HepG2 (cell line): ENCODE measurements around the gene PLCG1. TPM values are rescaled to one million over a fixed set of nuclear protein-coding genes. Genes with fewer than 3 reads are reported as not detected.

Experiments used
- ATAC-seq: fragments of 200-7000 bp; cut with Tn5 transposase; 3 replicates; pipeline ENCODE4 v1.9.1; 2020; ENCODE audit warnings: mild to moderate bottlenecking, moderate library complexity
- BruUV-seq: library from RNA; stranded (reverse); fragments of 400-500 nt; replicated peaks from 2 replicates; lab custom pipeline; 2021; lab: Mats Ljungman, UMichigan
- CTCF ChIA-PET: fragments of 300-600 bp; formaldehyde crosslinking; extraction: SDS; loops from one replicate; lab custom pipeline; 2021; ENCODE audit warnings: low total read pairs, inconsistent platforms, low intra/inter-chr PET ratio; lab: Yijun Ruan, JAX
- POLR2A ChIA-PET: fragments of 350-600 bp; sonication (Branson Sonifier 250); formaldehyde crosslinking; loops from one replicate; lab custom pipeline; 2020; ENCODE audit warnings: antibody characterized with exemption, inconsistent platforms; lab: Yijun Ruan, JAX
- DNase-seq: peaks from one replicate; pipeline ENCODE4 v3.0.0-alpha.2; 2015; ENCODE audit warnings: low spot score
- FAIRE-seq: peaks from 3 replicates; lab custom pipeline; 2011; peaks lifted over from hg19 to GRCh38; lab: Jason Lieb, UNC
- H2AFZ ChIP-seq: one replicate; pipeline ENCODE4 v1.6.1; 2011; ENCODE audit warnings: low read length, inconsistent platforms
- H3K27ac ChIP-seq: fragments of 300-600 bp; 3 replicates; pipeline ENCODE4 v1.8.0; 2011; ENCODE audit warnings: mixed run types, mild to moderate bottlenecking, mixed read lengths, low read length, inconsistent platforms; ENCODE audit not compliant: insufficient read depth; ENCODE audit errors: extremely low read length
- H3K27me3 ChIP-seq, 2 experiments: fragments of 200-600 bp in 1 of 2; 2 replicates in 1 of 2; 3 replicates in 1 of 2; pipeline versions ENCODE4 v1.6.0 to v1.8.0; 2011; ENCODE audit warnings: low read length in 2 of 2, mild to moderate bottlenecking in 2 of 2, moderate library complexity in 2 of 2, inconsistent platforms in 1 of 2; ENCODE audit not compliant: insufficient read depth in 2 of 2, control insufficient read depth in 1 of 2
- H3K36me3 ChIP-seq, 2 experiments: fragments of 200-600 bp in 1 of 2; replicated peaks in 1 of 2; 2 replicates in 1 of 2; 3 replicates in 1 of 2; pipeline versions ENCODE4 v1.5.1 to v1.8.0; 2011; ENCODE audit warnings: low read length in 2 of 2, inconsistent platforms in 1 of 2; ENCODE audit not compliant: insufficient read depth in 2 of 2, control insufficient read depth in 1 of 2
- H3K4me1 ChIP-seq: 2 replicates; pipeline ENCODE4 v1.5.1; 2012; ENCODE audit warnings: low read length, inconsistent platforms; ENCODE audit not compliant: insufficient read depth
- H3K4me2 ChIP-seq: 2 replicates; pipeline ENCODE4 v1.6.0; 2011; ENCODE audit warnings: low read depth, low read length, inconsistent platforms
- H3K4me3 ChIP-seq, 3 experiments: fragments of 200-600 bp in 1 of 3; sonication (generic), shearing (Covaris generic) in 1 of 3; replicated peaks in 1 of 3; 2 replicates each; pipeline ENCODE4 v1.5.1; 2011 to 2016; ENCODE audit warnings: low read length in 3 of 3, inconsistent platforms in 2 of 3, low read depth in 2 of 3, mild to moderate bottlenecking in 2 of 3, control low read depth in 1 of 3, mixed read lengths in 1 of 3; ENCODE audit not compliant: insufficient read depth in 1 of 3
- H3K79me2 ChIP-seq: one replicate; pipeline ENCODE4 v1.6.1; 2011; ENCODE audit warnings: low read length, inconsistent platforms; ENCODE audit not compliant: insufficient read depth
- H3K9ac ChIP-seq: 2 replicates; pipeline ENCODE4 v1.6.0; 2011; ENCODE audit warnings: mild to moderate bottlenecking, low read depth, low read length, inconsistent platforms; ENCODE audit not compliant: insufficient read depth
- H3K9me3 ChIP-seq: 2 replicates; pipeline ENCODE4 v1.5.1; 2012; ENCODE audit warnings: mild to moderate bottlenecking, low read length
- H4K20me1 ChIP-seq: 2 replicates; pipeline ENCODE4 v1.6.0; 2011; ENCODE audit warnings: inconsistent platforms, mild to moderate bottlenecking, low read length, moderate library complexity; ENCODE audit not compliant: insufficient read depth
- FOXO4 ChIP-seq: sonication (generic); formaldehyde crosslinking; conservative IDR thresholded peaks from 2 replicates; pipeline ENCODE4 v1.8.1; 2023; ENCODE audit warnings: missing genetic modification reagents
- PRDM10 ChIP-seq: sonication (generic); formaldehyde crosslinking; IDR thresholded peaks from 2 replicates; pipeline ENCODE4 v1.4.0; 2020; ENCODE audit warnings: low read depth, missing genetic modification reagents
- TCF12 ChIP-seq, 2 experiments: fragments of 450-650 bp in 1 of 2; sonication (generic) in 1 of 2; formaldehyde crosslinking in 1 of 2; IDR thresholded peaks; 2 replicates each; pipeline versions ENCODE4 v1.6.1 to v1.8.0; 2017 to 2022; ENCODE audit warnings: antibody characterized with exemption in 1 of 2, mild to moderate bottlenecking in 1 of 2, missing genetic modification reagents in 1 of 2, moderate library complexity in 1 of 2
- TEF ChIP-seq: sonication (generic); formaldehyde crosslinking; IDR thresholded peaks from 2 replicates; pipeline ENCODE4 v1.5.0; 2020; ENCODE audit warnings: missing genetic modification reagents
- THRA ChIP-seq: sonication (generic); formaldehyde crosslinking; IDR thresholded peaks from 2 replicates; pipeline ENCODE4 v1.4.0; 2020; ENCODE audit warnings: missing genetic modification reagents, borderline replicate concordance
- ZBTB1 ChIP-seq: sonication (generic); formaldehyde crosslinking; IDR thresholded peaks from 2 replicates; pipeline ENCODE4 v1.4.0; 2020; ENCODE audit warnings: missing genetic modification reagents, borderline replicate concordance
- ZNF10 ChIP-seq: sonication (generic); formaldehyde crosslinking; IDR thresholded peaks from 2 replicates; pipeline ENCODE4 v1.4.0; 2020; ENCODE audit warnings: mild to moderate bottlenecking, low read depth, missing genetic modification reagents, borderline replicate concordance
- ZNF12 ChIP-seq: sonication (generic); formaldehyde crosslinking; IDR thresholded peaks from 2 replicates; pipeline ENCODE4 v1.5.0; 2020; ENCODE audit warnings: missing genetic modification reagents
- ZNF510 ChIP-seq: sonication (generic); formaldehyde crosslinking; IDR thresholded peaks from 2 replicates; pipeline ENCODE4 v1.4.0; 2020; ENCODE audit warnings: low read depth, mild to moderate bottlenecking, missing genetic modification reagents
- WGBS: methylation state at CpG from one replicate; pipeline ENCODE4 v1.1.6; 2017; ENCODE audit warnings: low lambda C conversion rate; 5-methylcytosine and 5-hydroxymethylcytosine counted together
- in situ Hi-C: cut with HindIII; loops from 2 replicates; pipeline ENCODE4 v1.10.0; 2017; ENCODE audit warnings: low pct_unique_long_range_greater_than_20kb; ENCODE audit not compliant: extremely low pct_ligation_motif_present
- intact Hi-C: fragments of 100-400 bp; cut with micrococcal nuclease; formaldehyde crosslinking; loops from one replicate; pipeline ENCODE4 v1.10.0; 2022; ENCODE audit not compliant: unreplicated experiment
- polyA plus RNA-seq, 8 experiments: library from polyadenylated mRNA; depleted of rRNA in 3 of 8; stranded (reverse) in 7 of 8; unstranded in 1 of 8; fragments of >200 nt; fragmentation: Illumina TruSeq in 4 of 8; extraction: Trizol in 4 of 8; gene quantifications; 2 replicates each; pipeline versions ENCODE4 v1.2.1 to v1.2.3, GENCODE V29; 2011 to 2016; ENCODE audit warnings: low read depth in 4 of 8, missing spikeins in 1 of 8, mixed read lengths in 1 of 8; ENCODE audit not compliant: insufficient read depth in 1 of 8
- total RNA-seq, 5 experiments: library from RNA; depleted of rRNA; stranded (reverse); fragments of >200 nt; fragmentation: Illumina TruSeq; extraction: Trizol; gene quantifications; 2 replicates each; pipeline ENCODE4 v1.2.3, GENCODE V29; 2016; ENCODE audit warnings: low read depth in 1 of 5

PLCG1 gene
- total and polyA plus RNA-seq, 2 of the 13 experiments (the other 11 are each of a cell fraction or from before 2014, with no cell fraction given): 85.3 to 158 TPM

GRCh38 chr20:41158082-41158625, 20.8 kb downstream of the PLCG1 start:
- no peak for FAIRE-seq

More at GRCh38 chr20:41158082-41158625, 20.8 kb downstream of the PLCG1 start:
- Histone ChIP-seq H3K4me1 (peaks cover 26% of the 10 kb centered on the region; the same call in 1 of the 2 replicates), H3K27ac (no peak overlapping the region), H3K9ac (no peak overlapping the region), H3K36me3 (peaks cover 32 to 67% of the 10 kb centered on the region in 2 experiments), H3K9me3 (no peaks in the 10 kb centered on the region), H3K79me2 (peaks cover 58% of the 10 kb centered on the region), H3K4me3 (no peak overlapping the region), H4K20me1 (peaks cover 43% of the 10 kb centered on the region), H3K4me2 (no peak overlapping the region), H2AFZ (no peak overlapping the region), H3K27me3 (no peaks in the 10 kb centered on the region)
- ChIA-PET POLR2A (interaction anchor here (1.4 kb wide), 1 partner anchor 20 kb away, joined by 4 read pairs; no protein-coding TSS in a partner anchor), CTCF (no interaction called here)
- DNase-seq (no peak), ATAC-seq (no peak)
- WGBS: 95% methylated on average over 6 of the region's 6 CpGs
- no TSS peak for BruUV-seq
- intact Hi-C loops (no loop called here), in situ Hi-C loops (no loop called here)
- no peak for TF ChIP-seq ZNF12 (CRISPR knock-in tag)
- TF ChIP-seq TEF (CRISPR knock-in tag): no peak
- no peak for TF ChIP-seq ZNF10 (CRISPR knock-in tag)
- no peak for TF ChIP-seq THRA (CRISPR knock-in tag)
- no peak for TF ChIP-seq PRDM10 (CRISPR knock-in tag)
- TF ChIP-seq ZBTB1: no peak
- no peak for TF ChIP-seq ZNF510 (CRISPR knock-in tag)
- TF ChIP-seq FOXO4 (CRISPR knock-in tag): no peak
- TF ChIP-seq TCF12 (IDR thresholded peaks at IDR 0.05): no peak
- no peak for TF ChIP-seq TCF12 (CRISPR knock-in tag; IDR thresholded peaks at IDR 0.05)
